ENCODE results near the gene LDLRAD2. TPM values are rescaled to one million over a fixed set of nuclear protein-coding genes. Genes with fewer than 3 reads are reported as not detected.

The LDLRAD2 gene
- total and polyA plus RNA-seq, 10 of the 15 experiments (the other 5 are each of a cell fraction or from before 2014, with no cell fraction given): 0.04 to 0.23 (median 0.11) TPM; not detected in 7

- TF ChIP-seq, protein P1, sequence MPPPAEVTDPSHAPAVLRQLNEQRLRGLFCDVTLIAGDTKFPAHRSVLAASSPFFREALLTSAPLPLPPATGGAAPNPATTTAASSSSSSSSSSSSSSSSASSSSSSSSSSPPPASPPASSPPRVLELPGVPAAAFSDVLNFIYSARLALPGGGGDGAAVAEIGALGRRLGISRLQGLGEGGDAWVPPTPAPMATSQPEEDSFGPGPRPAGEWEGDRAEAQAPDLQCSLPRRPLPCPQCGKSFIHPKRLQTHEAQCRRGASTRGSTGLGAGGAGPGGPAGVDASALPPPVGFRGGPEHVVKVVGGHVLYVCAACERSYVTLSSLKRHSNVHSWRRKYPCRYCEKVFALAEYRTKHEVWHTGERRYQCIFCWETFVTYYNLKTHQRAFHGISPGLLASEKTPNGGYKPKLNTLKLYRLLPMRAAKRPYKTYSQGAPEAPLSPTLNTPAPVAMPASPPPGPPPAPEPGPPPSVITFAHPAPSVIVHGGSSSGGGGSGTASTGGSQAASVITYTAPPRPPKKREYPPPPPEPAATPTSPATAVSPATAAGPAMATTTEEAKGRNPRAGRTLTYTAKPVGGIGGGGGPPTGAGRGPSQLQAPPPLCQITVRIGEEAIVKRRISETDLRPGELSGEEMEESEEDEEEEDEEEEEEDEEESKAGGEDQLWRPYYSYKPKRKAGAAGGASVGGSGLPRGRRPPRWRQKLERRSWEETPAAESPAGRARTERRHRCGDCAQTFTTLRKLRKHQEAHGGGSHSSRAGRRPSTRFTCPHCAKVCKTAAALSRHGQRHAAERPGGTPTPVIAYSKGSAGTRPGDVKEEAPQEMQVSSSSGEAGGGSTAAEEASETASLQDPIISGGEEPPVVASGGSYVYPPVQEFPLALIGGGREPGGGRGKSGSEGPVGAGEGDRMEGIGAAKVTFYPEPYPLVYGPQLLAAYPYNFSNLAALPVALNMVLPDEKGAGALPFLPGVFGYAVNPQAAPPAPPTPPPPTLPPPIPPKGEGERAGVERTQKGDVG (CRISPR knock-in tag; IDR thresholded peaks at IDR 0.05): no peak
- peak; percentile 93 for TF ChIP-seq BHLHE40 (IDR thresholded peaks at IDR 0.05; ENCODE audit: borderline replicate concordance in 1 of 2, low read depth in 2 of 2, low read length in 1 of 2)
- TF ChIP-seq HDGF (IDR thresholded peaks at IDR 0.05): no peak
- TF ChIP-seq HSF1 (IDR thresholded peaks at IDR 0.05; ENCODE audit: low read depth, low read length): no peak
- TF ChIP-seq ZNF217 (IDR thresholded peaks at IDR 0.05): no peak
- TF ChIP-seq NFYB (IDR thresholded peaks at IDR 0.05; ENCODE audit: insufficient read depth, low read depth, low read length): no peak
- peak; percentile 30; the same call in 1 of the 2 replicates for TF ChIP-seq RAD21 (IDR thresholded peaks at IDR 0.05; ENCODE audit: insufficient read depth, low read depth, low read length)
- TF ChIP-seq TAF1 (IDR thresholded peaks at IDR 0.05; ENCODE audit: borderline replicate concordance, low read depth, low read length): no peak
- 0 out of 2 replicates have a peak, but pooled peaks have one; percentile 70 for TF ChIP-seq NBN (IDR thresholded peaks at IDR 0.05)
- no peak for TF ChIP-seq ETV6 (conservative IDR thresholded peaks at IDR 0.05 in 1 of 2, IDR thresholded peaks at IDR 0.05 in 1 of 2; ENCODE audit: borderline replicate concordance in 1 of 2, low read depth in 1 of 2)
- TF ChIP-seq SPI1 (IDR thresholded peaks at IDR 0.05; ENCODE audit: borderline replicate concordance, insufficient read depth, low read depth, low read length): peak; percentile 93
- TF ChIP-seq NFIC (IDR thresholded peaks at IDR 0.05; ENCODE audit: low read depth, low read length): peak; percentile 66; the same call in 1 of the 2 replicates
- no peak for TF ChIP-seq ZBTB11 (CRISPR knock-in tag; IDR thresholded peaks at IDR 0.05)
- TF ChIP-seq RBBP5 (conservative IDR thresholded peaks at IDR 0.05): peak; percentile 97; the same call in 1 of the 2 replicates
- TF ChIP-seq BACH1 (IDR thresholded peaks at IDR 0.05; ENCODE audit: borderline replicate concordance): no peak
- no peak for TF ChIP-seq NFXL1 (IDR thresholded peaks at IDR 0.05; ENCODE audit: borderline replicate concordance)
- no peak for TF ChIP-seq SMAD5 (IDR thresholded peaks at IDR 0.05; ENCODE audit: low read depth)
- TF ChIP-seq CREM (IDR thresholded peaks at IDR 0.05; ENCODE audit: low read depth): peak; percentile 5; the same call in 1 of the 2 replicates
- no peak for TF ChIP-seq POLR2AphosphoS5 (IDR thresholded peaks at IDR 0.05; ENCODE audit: low read length)
Measured at GRCh38 chr1:21865943-21866706, 54.1 kb downstream of the LDLRAD2 start (continued).

Data from GM12878 (cell line).